NCI-H446 treated with DMSO at 0.1 percent for 48 hours (cell line): ENCODE measurements around the gene STRN.
"Not testable (repeated sequence)": the region's sequence is repeated elsewhere in the genome, so short reads cannot be mapped to it uniquely, and the experiment has no call there.

ENCODE experiments used
- DNase-seq: peaks from one replicate; lab custom pipeline; 2025; lab: John Stamatoyannopoulos, UW

STRN gene, protein sequence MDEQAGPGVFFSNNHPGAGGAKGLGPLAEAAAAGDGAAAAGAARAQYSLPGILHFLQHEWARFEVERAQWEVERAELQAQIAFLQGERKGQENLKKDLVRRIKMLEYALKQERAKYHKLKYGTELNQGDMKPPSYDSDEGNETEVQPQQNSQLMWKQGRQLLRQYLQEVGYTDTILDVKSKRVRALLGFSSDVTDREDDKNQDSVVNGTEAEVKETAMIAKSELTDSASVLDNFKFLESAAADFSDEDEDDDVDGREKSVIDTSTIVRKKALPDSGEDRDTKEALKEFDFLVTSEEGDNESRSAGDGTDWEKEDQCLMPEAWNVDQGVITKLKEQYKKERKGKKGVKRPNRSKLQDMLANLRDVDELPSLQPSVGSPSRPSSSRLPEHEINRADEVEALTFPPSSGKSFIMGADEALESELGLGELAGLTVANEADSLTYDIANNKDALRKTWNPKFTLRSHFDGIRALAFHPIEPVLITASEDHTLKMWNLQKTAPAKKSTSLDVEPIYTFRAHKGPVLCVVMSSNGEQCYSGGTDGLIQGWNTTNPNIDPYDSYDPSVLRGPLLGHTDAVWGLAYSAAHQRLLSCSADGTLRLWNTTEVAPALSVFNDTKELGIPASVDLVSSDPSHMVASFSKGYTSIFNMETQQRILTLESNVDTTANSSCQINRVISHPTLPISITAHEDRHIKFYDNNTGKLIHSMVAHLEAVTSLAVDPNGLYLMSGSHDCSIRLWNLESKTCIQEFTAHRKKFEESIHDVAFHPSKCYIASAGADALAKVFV

DNA sequence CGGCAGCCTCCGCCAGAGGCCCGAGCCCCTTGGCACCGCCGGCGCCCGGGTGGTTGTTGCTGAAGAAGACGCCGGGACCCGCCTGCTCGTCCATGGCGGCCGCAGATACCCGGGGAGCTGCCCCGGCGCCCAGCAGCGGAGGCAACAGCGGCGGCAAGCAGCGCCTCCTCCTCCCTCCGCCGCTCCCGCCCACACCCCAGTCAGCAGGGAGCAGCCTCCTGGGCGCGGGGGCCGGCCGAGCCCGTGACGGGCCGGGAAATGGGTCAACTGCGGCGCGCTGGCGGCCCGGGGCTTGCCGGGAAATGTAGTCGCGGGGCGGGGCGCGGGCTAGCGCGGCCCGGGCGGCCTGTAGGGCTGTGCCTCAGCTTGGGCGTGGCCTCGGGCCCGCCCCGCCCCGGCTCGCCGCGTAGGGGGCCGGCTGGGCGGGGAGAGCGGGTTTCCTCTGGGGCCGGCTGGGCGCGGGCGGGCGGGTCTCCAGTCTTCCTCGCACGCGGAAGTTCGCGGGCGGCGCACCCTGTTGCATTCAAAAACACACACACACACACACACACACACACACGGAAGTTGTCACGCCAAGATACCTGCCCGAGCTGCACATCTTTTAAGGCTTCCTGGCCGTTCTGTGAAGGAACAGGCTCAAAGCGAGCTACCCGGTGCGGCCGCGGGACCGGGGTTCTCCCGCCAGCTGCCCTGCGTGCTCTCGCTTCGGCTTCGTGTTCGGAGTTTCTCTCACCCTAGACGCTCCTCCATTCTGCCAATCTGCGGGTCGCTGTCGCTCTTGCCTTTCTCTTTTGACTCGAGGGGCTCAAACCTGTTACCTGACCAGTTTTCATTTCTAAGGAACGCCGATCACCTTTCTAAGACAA is at the start of gene STRN:
Gene STRN (minus strand): TSS at position 167 of the 866 bp plus-strand sequence. CDS start 73 bp downstream, at position 94.
- peak; percentile 92 for DNase-seq

DNA sequence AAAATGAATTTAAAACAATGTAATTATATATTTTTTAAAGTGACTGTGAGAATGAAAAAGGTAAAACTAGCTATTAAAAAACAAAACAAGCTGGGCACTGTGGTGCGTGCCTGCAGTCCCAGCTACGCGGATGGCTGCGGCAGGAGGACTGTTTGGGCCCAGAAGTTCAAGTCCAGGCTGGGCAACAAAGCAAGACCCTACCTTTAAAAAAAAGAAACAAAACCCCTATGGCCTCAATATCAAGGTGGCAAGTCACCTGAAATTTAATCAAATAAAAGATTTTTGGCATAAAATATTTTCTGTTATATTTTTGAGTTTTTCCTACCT is 46.9 kb upstream of the STRN start:
- no peak for DNase-seq

DNA sequence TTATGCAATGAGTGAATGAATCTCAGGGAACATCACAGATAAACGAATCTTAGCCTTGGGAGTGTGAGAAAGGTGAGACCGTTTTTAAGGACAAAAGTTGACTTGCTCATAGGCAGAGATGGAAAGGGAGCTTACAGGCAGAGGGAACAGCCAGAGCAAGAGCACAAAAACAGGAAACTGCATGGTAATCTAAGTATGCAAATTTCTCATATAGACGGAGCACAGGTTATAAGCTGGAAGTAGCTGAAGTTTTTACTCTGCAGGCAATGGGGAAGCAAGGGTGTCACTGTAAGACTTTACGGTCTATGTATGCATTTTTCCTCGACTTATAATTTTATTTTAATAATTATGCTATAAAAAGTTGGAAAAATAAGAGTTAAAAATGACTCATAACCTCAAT is 44.8 kb upstream of the STRN start:
- no peak for DNase-seq

DNA sequence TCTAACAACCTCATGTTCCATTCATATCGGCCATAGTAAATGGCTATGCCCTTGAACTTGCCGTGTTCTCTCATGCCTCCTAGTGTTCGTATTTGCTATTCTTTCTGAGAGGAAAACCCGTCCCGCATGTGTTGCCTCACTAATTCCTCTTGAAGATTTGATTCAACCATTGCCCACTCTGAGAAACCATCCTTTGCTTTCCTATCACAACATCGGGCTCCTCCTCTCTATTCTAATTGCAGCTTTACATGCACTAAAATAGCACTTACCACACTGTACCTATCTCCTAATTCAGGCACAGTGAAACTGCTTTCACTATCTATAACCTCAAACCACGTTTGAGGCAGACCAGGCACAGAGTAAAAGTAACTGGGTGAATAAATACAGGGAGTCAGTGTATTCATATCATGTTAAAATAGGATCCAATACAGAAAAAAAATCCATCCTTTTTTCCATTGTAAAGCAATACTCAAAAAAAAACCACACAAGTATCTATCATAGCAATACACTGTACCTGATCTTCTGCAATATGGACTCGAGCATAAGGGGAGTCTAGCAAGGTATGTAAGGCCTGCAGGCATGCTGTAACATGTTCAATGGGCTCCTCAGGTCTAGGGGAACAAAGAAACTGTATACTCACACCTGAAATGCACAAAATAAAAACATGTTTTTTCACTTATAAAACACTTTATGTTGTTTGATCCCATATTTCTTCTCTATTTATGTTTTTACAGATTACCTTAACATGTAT is 39.0 kb upstream of the STRN start:
- no peak for DNase-seq

DNA sequence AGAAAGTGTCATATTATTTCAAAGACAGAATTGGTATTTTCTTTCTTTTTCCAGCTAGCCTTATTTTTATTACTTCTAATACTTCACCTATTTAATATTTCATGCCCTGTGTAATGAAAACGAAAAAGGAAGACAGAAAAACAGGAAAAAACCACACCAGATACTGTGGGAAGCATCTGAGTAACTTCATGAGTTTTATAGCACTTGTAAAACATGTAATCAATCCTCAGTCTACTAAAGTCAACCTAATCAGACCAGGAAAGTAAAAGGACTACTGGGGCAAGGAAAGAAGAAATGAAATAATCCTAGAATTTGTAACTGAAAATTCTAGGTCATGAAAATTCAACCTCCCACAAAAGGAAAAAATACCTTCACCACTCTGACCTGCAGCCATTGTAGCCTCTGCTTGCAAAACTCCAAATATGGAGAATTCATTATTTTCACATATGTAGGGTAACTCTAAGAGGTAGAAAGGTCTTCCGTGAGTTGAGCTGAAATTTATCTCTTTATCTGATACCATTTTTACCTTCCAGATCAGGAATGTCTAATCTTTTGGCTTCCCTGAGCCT is 34.7 kb upstream of the STRN start:
- DNase-seq = no peak

DNA sequence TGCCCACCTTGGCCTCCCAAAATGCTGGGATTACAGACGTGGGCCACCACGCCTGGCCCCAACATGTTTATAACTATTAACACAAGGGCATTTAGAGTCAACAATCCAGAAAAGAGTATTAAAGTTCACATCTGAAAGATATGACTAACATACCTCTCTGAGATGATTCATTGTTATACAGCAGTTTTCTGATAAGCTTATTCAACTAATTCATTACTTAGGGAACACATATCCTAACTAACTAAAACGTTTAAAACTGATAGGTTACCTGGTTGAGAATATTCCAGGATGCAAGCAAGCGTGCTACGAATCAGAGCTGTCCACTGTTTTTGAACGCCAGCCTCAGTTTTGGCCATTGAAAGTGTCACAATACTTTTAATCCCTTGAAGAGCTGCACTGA is 34.0 kb upstream of the STRN start:
- no peak for DNase-seq

DNA sequence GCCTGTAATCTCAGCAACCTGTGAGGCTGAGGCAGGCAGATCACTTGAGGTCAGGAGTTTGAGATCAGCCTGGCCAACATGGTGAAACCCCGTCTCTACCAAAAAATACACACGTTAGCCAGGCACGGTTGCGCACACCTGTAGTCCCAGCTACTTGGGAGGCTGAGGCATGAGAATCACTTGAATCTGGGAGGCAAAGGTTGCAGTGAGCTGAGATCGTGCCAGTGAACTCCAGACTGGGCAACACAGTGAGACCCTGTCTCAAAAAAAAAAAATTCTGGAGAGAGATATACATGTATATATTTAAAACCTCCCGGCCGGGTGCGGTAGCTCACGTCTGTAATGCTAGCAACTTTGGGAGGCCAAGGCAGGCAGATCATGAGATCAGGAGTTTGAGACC is 33.1 kb upstream of the STRN start:
- DNase-seq = not testable (repeated sequence)

DNA sequence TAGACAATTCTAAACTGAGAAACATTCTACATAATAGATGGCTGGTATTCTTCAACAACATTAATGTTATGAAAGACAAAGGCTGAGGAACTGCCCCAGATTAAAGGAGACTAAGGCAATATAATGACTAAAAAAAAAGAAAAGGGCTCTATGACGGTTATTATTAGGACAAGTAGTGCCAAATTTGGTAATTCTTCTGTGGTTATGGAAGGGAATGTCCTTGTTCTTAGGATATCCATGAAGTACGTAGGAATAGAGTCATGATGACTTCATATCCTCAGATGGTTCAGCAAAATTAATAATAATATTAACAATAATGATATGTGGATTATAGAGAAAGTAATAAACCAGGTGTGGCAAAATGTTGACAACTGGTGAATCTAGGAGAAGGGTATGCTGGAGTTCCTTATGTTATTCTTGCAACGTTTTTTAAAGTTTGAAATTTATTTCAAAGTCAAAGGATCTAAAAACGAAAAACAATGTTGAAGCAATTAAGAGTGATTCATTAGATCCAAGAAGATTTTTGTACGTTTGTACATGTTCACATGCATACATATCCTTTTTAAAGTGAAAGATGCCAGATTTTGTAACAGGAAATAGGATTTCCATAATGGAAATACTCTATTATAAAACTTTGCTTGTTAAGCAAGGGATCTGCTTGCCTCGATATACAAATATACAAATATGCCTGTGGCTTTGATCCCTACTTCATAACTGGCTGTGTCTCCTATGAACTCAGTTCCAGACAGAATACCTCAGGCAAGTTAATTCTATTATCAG is 27.7 kb upstream of the STRN start:
- no peak for DNase-seq

DNA sequence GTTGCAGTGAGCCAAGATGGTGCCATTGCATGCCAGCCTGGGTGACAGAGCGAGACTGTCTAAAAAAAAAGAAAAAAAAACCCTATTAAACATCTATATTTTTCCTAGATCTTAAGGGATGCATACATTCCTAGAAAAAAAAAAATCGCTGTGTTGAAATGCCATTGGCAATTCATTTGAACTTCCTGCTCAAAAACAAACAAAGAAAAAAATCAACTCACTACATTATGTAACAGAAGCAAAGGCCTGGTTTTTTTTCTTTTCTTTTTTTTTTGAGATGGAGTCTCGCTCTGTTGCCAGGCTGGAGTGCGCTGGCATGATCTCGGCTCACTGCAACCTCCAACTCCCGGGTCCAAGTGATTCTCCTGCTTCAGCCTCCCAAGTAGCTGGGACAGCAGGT is 21.7 kb upstream of the STRN start:
- no peak for DNase-seq

DNA sequence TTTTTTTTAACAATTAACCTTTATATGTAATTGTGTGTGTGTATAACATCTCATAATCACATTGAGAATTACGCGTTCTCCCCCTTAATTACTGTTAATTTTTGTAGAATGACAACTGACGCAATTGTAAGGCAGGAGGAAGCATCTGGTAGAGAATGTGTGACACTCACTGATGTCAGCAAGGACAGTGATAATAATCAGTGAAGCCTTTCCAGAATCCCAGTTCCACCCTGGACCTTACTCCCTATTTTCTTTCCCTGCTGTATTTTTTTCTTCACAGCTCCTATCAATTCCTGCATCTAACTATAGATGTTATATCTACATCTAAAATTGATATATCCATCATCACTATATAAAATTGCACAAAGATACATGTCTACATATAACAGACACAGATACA is 16.1 kb upstream of the STRN start:
- no peak for DNase-seq

DNA sequence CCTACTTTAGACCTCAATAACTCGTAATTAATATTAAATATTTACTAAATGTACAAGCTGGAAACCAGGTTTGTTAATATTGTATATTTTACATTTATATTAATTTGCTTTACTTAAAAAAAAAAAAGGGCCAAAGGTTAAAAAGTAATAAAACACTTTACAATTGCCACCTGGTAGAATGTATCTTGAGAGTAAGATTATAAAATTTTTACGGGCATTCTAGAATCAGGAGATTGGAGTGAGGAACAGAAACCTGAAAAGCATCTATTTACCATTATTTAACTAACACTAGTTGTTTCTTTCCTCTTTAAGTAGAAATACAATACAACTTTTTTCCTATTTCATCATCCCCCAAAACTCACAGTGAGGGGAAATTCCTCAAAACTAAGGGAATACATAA is 15.6 kb upstream of the STRN start:
- DNase-seq = no peak

DNA sequence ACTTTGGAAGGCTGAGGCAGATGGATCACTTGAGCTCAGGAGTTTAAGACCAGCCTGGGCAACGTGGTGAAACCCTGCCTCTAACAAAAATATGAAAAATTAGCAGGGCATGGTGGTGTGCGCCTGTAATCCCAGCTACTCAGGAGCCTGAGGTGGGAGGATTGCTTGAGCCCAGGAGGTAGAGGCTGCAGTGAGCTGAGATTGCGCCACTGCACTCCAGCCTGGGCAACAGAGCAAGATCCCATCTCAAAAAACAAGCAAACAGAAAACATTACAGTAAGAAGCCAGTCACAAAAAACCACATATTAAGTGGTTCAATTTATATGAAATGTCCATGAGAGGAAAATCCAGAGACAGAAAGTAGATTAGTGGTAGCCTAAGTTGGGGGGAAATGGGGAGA is 12.7 kb upstream of the STRN start:
- DNase-seq = not testable (repeated sequence)

DNA sequence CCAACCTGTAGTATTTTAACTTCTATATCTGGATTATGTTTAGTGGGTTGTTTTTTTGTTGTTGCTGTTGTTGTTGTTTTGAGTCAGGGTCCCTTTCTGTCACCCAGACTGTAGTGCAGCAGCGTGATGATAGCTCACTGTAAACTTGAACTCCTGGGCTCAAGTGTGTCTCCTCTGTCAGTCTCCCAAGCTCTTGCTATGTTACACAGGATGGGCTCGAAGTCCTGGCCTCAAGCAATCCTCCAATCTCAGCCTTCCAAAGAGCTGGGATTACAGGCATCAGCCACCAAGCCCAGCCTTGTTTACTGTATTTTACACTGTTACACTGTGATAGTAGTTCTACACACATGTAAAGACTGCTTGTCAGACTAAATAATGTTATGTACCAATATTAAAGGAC is 9.7 kb upstream of the STRN start:
- no peak for DNase-seq

DNA sequence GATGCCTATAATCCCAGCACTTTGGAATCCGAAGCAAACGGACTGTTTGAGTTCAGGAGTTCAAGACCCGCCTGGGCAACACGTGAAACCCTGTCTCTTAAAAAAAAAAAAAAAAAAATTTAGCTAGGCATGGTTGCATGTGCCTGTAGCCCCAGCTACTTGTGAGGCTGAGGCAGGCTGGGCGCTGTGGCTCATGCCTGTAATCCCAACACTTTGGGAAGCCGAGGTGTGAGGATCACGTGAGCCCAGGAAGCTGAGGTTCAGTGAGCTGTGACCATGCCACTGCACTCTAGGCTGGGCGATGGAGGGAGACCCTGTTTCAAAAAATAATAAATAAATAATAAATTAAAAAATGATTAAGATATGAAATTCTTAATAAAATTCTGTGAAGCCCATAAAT is 9.0 kb upstream of the STRN start:
- no peak for DNase-seq

DNA sequence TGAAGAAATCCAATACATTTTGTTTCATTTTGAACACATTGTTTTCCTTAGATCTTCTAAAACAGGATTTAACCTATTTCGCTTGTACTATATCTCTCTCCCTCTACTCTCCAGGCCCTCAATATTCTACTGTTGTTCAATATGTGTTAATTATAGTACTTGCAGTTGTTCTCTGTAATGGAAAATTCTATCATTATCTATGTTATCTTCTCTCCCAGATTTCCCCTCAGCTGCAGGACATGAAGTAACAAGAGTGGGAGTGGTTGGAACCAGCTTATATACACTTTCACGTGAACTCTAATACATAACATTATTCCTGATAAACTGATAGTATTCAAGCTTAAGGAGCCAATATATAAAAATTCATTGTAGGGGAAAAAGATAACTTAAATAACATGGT is 7.0 kb upstream of the STRN start:
- no peak for DNase-seq

DNA sequence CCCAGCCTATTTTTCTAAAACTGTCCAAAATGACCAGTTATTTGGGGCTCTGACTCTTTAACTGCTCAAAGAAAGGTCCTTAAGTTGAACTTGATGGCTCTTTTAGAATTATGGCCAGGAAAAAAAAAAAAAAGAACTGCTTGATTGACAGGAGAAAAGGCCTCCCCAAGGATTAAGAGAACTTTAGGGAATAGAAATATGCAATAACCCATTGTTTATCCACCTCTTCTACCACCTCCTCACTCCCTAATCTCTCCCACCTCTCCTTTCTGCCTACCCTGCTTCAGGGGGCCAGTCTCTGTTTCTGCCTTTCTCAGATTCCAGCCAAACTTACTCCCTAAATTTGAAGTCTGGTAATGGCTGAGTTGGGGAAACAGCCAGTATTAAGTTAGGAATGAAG is 5.7 kb upstream of the STRN start:
- no peak for DNase-seq

DNA sequence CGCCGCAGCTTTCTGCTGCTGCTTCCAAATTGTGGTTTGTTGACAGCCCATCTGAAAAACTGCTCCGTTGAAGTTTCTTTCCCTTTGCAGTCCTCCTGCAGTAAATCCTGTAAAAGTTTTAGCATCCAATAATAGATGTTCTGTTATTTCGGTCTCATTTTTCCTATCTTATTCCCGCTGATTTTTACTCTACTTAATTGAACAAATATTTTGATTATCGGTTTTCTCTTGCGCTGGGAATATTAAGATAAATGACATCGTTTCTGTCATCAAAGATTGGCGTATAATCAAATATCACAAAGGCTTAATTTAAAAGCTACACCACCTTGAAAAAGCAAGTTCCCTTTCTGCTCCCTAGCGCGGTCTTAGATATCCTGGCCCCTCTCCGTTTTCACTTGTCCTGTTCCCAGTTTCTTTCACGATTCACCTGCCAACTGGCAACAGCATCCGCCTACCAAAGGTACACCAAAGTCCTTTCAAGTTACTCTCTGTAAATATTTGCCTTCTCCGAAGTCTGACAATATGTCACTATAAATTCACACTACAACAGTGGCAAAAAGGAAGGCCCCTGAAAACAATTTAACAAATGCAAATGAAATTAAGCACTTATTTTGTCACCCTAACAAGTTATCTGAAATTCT is 1.0 kb upstream of the STRN start:
- DNase-seq = no peak

DNA sequence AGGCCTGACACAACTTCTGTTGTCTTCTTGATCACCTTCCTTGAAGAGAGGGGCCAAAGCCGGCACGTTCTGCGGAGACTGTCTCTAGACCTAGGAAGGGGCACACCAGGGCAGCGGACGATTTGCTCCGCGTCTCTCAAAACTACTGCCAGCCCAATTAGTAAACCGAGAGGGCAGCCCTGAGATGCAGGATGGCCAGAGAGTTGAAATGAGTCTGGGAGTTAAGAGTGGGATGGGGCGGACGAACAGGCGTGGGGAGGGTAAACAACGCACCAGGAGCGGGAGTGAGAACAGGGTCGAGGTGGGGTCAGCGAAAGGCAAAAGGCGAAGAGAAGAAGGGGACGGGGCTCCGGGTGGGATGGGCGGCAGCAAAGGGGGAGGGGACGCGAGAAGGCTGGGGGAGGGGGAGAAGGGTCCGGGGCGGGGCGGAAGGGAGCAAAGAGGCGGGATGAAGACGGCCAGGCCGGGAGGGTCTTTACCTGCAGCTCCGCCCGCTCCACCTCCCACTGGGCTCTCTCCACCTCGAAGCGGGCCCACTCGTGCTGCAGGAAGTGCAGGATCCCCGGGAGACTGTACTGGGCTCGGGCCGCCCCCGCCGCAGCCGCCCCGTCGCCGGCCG is 476 bp downstream of the STRN start:
- DNase-seq = no peak

DNA sequence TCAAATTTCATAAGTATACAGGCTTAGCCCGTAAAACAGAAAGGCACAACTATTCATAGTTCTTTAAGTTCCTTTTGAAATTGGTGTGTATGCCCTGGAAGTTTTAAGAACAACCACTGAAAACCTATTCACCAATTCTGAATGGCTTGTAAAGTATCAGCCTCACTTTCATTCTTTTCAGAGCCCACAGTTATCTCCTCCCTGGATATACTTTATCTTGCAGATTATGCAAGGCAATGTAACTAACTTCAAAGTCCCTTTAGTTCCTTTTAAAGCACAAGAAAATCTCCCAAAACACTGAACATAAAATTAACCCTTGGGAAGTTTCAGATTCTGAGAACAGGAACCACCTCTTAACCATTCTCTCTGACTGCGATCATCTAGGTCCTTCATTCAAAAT is 1.1 kb downstream of the STRN start:
- no peak for DNase-seq
